BJ (cell line): Measurements from ENCODE around the gene KCNH4. TPM values are rescaled to one million over a fixed set of nuclear protein-coding genes. Genes with fewer than 3 reads are reported as not detected.
"Not testable (repeated sequence)": the region's sequence is repeated elsewhere in the genome, so short reads cannot be mapped to it uniquely, and the experiment has no call there.

Experiments
- CTCF ChIA-PET: fragments of 350-600 bp; formaldehyde crosslinking; extraction: SDS; loops from one replicate; lab custom pipeline; 2021; ENCODE audit warnings: antibody characterized with exemption, inconsistent platforms; lab: Yijun Ruan, JAX
- POLR2A ChIA-PET: fragments of 300-600 bp; sonication (Branson Sonifier 250); formaldehyde crosslinking; extraction: SDS; loops from one replicate; lab custom pipeline; 2021; ENCODE audit warnings: antibody characterized with exemption; lab: Charles Lee
- DNase-seq: peaks from one replicate; pipeline ENCODE4 v3.0.0-alpha.2; 2011; ENCODE audit warnings: low read depth
- H3K27me3 ChIP-seq: 2 replicates; pipeline ENCODE4 v1.6.0; 2011; ENCODE audit warnings: low read length; ENCODE audit not compliant: control insufficient read depth, insufficient read depth
- H3K36me3 ChIP-seq: 2 replicates; pipeline ENCODE4 v1.5.1; 2011; ENCODE audit warnings: low read length; ENCODE audit not compliant: control insufficient read depth, insufficient read depth
- H3K4me3 ChIP-seq: 2 replicates; pipeline ENCODE4 v1.5.1; 2011; ENCODE audit warnings: low read depth, mild to moderate bottlenecking, control low read depth, low read length
- CTCF ChIP-seq: IDR thresholded peaks from 2 replicates; pipeline ENCODE4 v1.5.1; 2011; ENCODE audit warnings: low read depth, mild to moderate bottlenecking, control low read depth, inconsistent platforms, low read length, moderate library complexity; ENCODE audit not compliant: insufficient read depth
- polyA plus RNA-seq: library from polyadenylated mRNA; depleted of rRNA; stranded (reverse); fragments of >200 nt; gene quantifications from 2 replicates; pipeline ENCODE4 v1.2.3, GENCODE V29; 2011

The KCNH4 gene
- polyA plus RNA-seq, 1 experiment = 0.07 TPM

GRCh38 chr17:42142371-42142896, 38.5 kb downstream of the KCNH4 start:
- Histone ChIP-seq H3K4me3 (no peak overlapping the region), H3K27me3 (no peaks in the 10 kb centered on the region), H3K36me3 (peaks cover 6% of the 10 kb centered on the region; the same call in 1 of the 2 replicates)
- TF ChIP-seq CTCF = no peak
- ChIA-PET CTCF (interaction anchor here (1.3 kb wide), 1 partner anchor 10 kb away, joined by 5 read pairs; no protein-coding TSS in a partner anchor), POLR2A (interaction anchor here (0.6 to 1.0 kb wide), 2 partner anchors 8 to 129 kb away, joined by 3 read pairs; no protein-coding TSS in a partner anchor)
- peak; percentile 76 for DNase-seq

GRCh38 chr17:42141382-42141781, 39.6 kb downstream of the KCNH4 start:
- CTCF ChIA-PET = no interaction called here
- no peak for TF ChIP-seq CTCF
- H3K36me3 ChIP-seq = peaks cover 3% of the 10 kb centered on the region; the same call in 1 of the 2 replicates
- POLR2A ChIA-PET = no interaction called here
- no peaks in the 10 kb centered on the region for H3K27me3 ChIP-seq
- H3K4me3 ChIP-seq = no peak overlapping the region
- DNase-seq = no peak

GRCh38 chr17:42140690-42141089, 40.3 kb downstream of the KCNH4 start:
- H3K36me3 ChIP-seq, POLR2A ChIA-PET, H3K27me3 ChIP-seq, DNase-seq, CTCF ChIA-PET, H3K4me3 ChIP-seq: not testable (repeated sequence)

- no peak for DNase-seq
- TF ChIP-seq CTCF = no peak
- no peaks in the 10 kb centered on the region for H3K27me3 ChIP-seq
- H3K36me3 ChIP-seq = peaks cover 1% of the 10 kb centered on the region; the same call in 1 of the 2 replicates
- ChIA-PET POLR2A (no interaction called here), CTCF (interaction anchor here (0.8 kb wide), 1 partner anchor 18 kb away, joined by 7 read pairs; no protein-coding TSS in a partner anchor)
- H3K4me3 ChIP-seq = no peak overlapping the region
These were observed 42.0 kb downstream of the KCNH4 start for GRCh38 chr17:42138749-42139492.

- no peak for DNase-seq
- H3K4me3 ChIP-seq = no peak overlapping the region
- CTCF ChIA-PET = interaction anchor here (0.8 to 3.0 kb wide), 8 partner anchors 16 to 117 kb away, joined by 3 to 8 read pairs (median 4); partner anchors contain the start of genes KCNH4 and NKIRAS2
- no peak for TF ChIP-seq CTCF
- peaks cover 1% of the 10 kb centered on the region; the same call in 1 of the 2 replicates for H3K36me3 ChIP-seq
- no peaks in the 10 kb centered on the region for H3K27me3 ChIP-seq
- POLR2A ChIA-PET = no interaction called here
These were observed 44.3 kb downstream of the KCNH4 start for GRCh38 chr17:42136654-42137051.
